Measurements from ENCODE around the gene BICD1.

GRCh38 chr12:32155041-32155440 lies 48.4 kb downstream of the BICD1 start:
- no peak for TF ChIP-seq EZH2 (IDR thresholded peaks at IDR 0.05; ENCODE audit: low read length, unreplicated experiment)
- no peak for TF ChIP-seq CTCF (conservative IDR thresholded peaks at IDR 0.05; ENCODE audit: low read depth, low read length)
- TF ChIP-seq EZH2phosphoT487 (IDR thresholded peaks at IDR 0.05; ENCODE audit: borderline replicate concordance, low read length): no peak
